IgD-negative memory B cell (primary cell): ENCODE measurements around the gene NR3C2. TPM values are rescaled to one million over a fixed set of nuclear protein-coding genes. Genes with fewer than 3 reads are reported as not detected.

Experiments
- H3K27ac Mint-ChIP-seq, 3 donors: one replicate each; pipeline ENCODE4 v1.8.0; 2020 to 2022; ENCODE audit warnings: mild to moderate bottlenecking in 3 of 3, mixed read lengths in 3 of 3, moderate library complexity in 1 of 3
- H3K27me3 Mint-ChIP-seq: one replicate; pipeline ENCODE4 v1.8.0; 2021; ENCODE audit warnings: mixed read lengths
- H3K36me3 Mint-ChIP-seq: one replicate; pipeline ENCODE4 v1.8.0; 2020; ENCODE audit warnings: mild to moderate bottlenecking, mixed read lengths
- H3K4me1 Mint-ChIP-seq, 3 donors: one replicate each; pipeline ENCODE4 v1.8.0; 2020 to 2022; ENCODE audit warnings: mixed read lengths in 3 of 3, mild to moderate bottlenecking in 1 of 3
- H3K4me3 Mint-ChIP-seq, 4 donors: one replicate each; pipeline ENCODE4 v1.8.0; 2020 to 2022; ENCODE audit warnings: mild to moderate bottlenecking in 4 of 4, mixed read lengths in 4 of 4, moderate library complexity in 3 of 4
- H3K9me3 Mint-ChIP-seq, 3 donors: one replicate each; pipeline ENCODE4 v1.8.0; 2020 to 2021; ENCODE audit warnings: mixed read lengths in 3 of 3, mild to moderate bottlenecking in 1 of 3
- polyA plus RNA-seq: library from polyadenylated mRNA; unstranded; fragments of 300-500 nt; fragmentation: Illumina TruSeq; gene quantifications from one replicate; pipeline ENCODE4 v1.2.3, GENCODE V29; 2021

The NR3C2 gene
- polyA plus RNA-seq, 1 donor from 2014 or later = 2.3 TPM

GRCh38 chr4:148443512-148444295, 1.5 kb upstream of the NR3C2 start:
- Mint-ChIP-seq H3K4me1 (peaks cover 17 to 29% (median 28%) of the 10 kb centered on the region in 3 donors), H3K9me3 (no peaks in the 10 kb centered on the region), H3K36me3 (no peaks in the 10 kb centered on the region), H3K4me3 (peak overlapping the region; percentile 97 to 98 (median 98)), H3K27me3 (peaks cover 11% of the 10 kb centered on the region), H3K27ac (peak overlapping the region; percentile 98 to 99 (median 99))

GRCh38 chr4:148442832-148443511, 758 bp upstream of the NR3C2 start:
- Mint-ChIP-seq H3K36me3 (no peaks in the 10 kb centered on the region), H3K27ac (peak overlapping the region; percentile 98 to 99 (median 99)), H3K4me3 (peak overlapping the region; percentile 97 to 98 (median 98)), H3K9me3 (no peaks in the 10 kb centered on the region), H3K27me3 (peaks cover 13% of the 10 kb centered on the region), H3K4me1 (peaks cover 17 to 34% (median 28%) of the 10 kb centered on the region in 3 donors)

GRCh38 chr4:148441624-148441985, 609 bp downstream of the NR3C2 start:
- H3K36me3 Mint-ChIP-seq = no peaks in the 10 kb centered on the region
- H3K27ac Mint-ChIP-seq = peak overlapping the region in 2 of 3 donors; percentile 98 to 99
- H3K4me3 Mint-ChIP-seq = peak overlapping the region; percentile 97 to 98 (median 98)
- no peaks in the 10 kb centered on the region for H3K9me3 Mint-ChIP-seq
- H3K4me1 Mint-ChIP-seq = peaks cover 14 to 39% (median 24%) of the 10 kb centered on the region in 3 donors
- H3K27me3 Mint-ChIP-seq = peaks cover 11% of the 10 kb centered on the region

GRCh38 chr4:148438047-148438446, 4.2 kb downstream of the NR3C2 start:
- Mint-ChIP-seq H3K4me3 (no peak overlapping the region), H3K27ac (no peak overlapping the region), H3K9me3 (no peaks in the 10 kb centered on the region), H3K27me3 (peaks cover 5% of the 10 kb centered on the region), H3K4me1 (peaks cover 14 to 52% (median 25%) of the 10 kb centered on the region in 3 donors), H3K36me3 (peaks cover 6% of the 10 kb centered on the region)

DNA sequence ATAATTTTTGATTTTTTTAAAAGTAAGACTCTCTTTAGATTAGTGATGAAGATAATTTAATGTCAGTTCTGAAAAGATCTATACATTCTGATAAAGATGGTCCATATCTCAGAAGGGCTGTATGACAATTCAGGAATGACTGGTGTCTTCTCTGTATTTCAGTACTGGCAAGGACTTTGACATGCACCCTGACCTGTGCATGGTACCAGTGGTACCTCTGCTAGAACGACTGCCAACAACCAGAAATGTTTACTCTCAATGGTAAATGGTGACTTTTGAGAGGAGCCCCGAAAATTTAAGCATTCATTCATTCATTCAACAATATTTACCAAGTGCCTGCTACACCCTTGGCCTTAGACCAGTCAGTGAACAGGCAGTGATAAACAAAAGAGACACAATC, 4.8 kb downstream of the NR3C2 start:
- H3K9me3 Mint-ChIP-seq = no peaks in the 10 kb centered on the region
- H3K36me3 Mint-ChIP-seq = peaks cover 6% of the 10 kb centered on the region
- no peak overlapping the region for H3K4me3 Mint-ChIP-seq
- H3K4me1 Mint-ChIP-seq = peaks cover 14 to 52% (median 25%) of the 10 kb centered on the region in 3 donors
- no peak overlapping the region for H3K27ac Mint-ChIP-seq
- H3K27me3 Mint-ChIP-seq = peaks cover 5% of the 10 kb centered on the region

DNA sequence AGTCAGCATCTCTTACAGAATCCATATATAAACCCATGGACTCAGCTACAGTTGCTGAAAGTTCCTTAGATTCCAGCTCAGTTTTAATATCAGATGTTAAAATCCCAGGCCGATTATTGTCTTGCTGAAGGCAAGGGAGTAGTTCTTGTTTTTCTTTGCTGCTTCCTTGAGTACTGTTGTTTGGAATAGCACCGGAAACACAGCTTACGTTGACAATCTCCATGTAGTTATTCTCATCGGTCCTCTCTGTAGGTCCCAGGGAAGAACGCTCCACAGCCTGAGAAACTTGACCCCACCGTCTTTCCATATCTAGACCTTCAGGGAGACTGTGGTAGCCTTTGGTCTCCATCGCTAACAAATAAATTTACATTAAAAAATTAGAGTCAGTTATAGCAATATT, 5.7 kb downstream of the NR3C2 start:
- Mint-ChIP-seq H3K9me3 (no peaks in the 10 kb centered on the region), H3K4me3 (no peak overlapping the region), H3K27me3 (peaks cover 3% of the 10 kb centered on the region), H3K4me1 (peaks cover 12 to 54% (median 24%) of the 10 kb centered on the region in 3 donors), H3K36me3 (peaks cover 6% of the 10 kb centered on the region), H3K27ac (no peak overlapping the region)

DNA sequence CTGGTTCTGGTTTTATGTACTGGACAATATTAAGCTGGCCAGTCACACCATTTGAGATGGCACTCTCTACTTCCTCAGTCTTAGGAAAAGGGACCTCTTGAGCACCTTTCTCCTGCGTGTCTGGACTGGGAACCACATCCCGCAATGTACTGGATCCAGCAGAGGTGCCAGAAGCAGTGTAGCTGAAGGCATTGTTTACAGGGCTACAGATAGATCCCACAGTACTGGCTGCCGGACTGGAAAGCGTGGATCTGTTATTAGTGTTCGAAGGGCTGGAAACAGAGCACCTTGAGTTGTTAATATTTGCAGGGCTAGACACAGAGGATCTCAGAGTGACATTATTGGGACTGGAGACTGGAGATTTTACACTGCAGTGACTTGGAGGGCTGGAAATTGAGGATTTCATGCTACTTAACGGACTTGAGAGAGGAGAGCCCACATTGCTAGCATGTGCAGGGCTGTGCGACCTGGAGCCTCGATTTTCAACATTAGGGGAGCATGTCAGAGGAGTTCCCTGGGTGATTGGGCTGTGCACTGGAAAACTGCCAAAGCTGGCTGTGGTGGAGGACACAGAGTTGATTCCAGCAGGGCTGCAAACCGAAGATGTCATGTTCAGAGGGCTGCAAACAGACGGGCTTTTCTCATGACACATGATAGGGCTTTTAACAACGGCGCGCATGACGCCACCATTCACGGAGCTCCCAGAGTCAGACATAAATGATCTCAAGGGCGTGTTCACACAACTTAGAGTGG, 6.4 kb downstream of the NR3C2 start:
- H3K4me3 Mint-ChIP-seq = peak overlapping the region in 1 of 4 donors; percentile 43
- peaks cover 1% of the 10 kb centered on the region for H3K27me3 Mint-ChIP-seq
- peaks cover 6% of the 10 kb centered on the region for H3K36me3 Mint-ChIP-seq
- no peak overlapping the region for H3K27ac Mint-ChIP-seq
- H3K4me1 Mint-ChIP-seq = peaks cover 8 to 56% (median 22%) of the 10 kb centered on the region in 3 donors
- H3K9me3 Mint-ChIP-seq = no peaks in the 10 kb centered on the region

- peaks cover 3% of the 10 kb centered on the region for H3K27me3 Mint-ChIP-seq
- H3K9me3 Mint-ChIP-seq = no peaks in the 10 kb centered on the region
- H3K4me1 Mint-ChIP-seq = peaks cover 5 to 49% (median 26%) of the 10 kb centered on the region in 3 donors
- no peak overlapping the region for H3K27ac Mint-ChIP-seq
- H3K4me3 Mint-ChIP-seq = peak overlapping the region in 3 of 4 donors; percentile 1 to 69 (median 25)
- H3K36me3 Mint-ChIP-seq = peaks cover 6% of the 10 kb centered on the region
Observed at GRCh38 chr4:148434075-148434773, 8.0 kb downstream of the NR3C2 start.

DNA sequence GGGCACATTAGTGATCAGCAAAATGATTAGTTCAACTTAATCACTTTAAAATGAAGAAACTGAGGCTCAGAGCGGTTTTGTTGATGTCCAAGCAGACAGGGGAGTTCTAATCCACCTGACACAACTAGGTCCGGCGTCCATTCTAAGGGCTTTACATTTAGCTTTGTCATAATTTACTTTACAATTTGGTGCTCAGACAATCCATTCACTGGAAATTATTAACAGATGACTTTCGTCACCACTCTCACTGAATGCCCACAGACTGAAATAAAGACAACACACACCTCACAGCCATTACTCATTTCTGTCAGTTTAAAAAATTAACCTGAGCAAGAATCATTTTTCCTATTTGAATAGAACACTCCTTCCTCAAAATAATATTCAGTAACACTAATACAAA, 10.8 kb downstream of the NR3C2 start:
- no peak overlapping the region for H3K27ac Mint-ChIP-seq
- H3K4me3 Mint-ChIP-seq = peak overlapping the region in 2 of 4 donors; percentile 9 to 58
- H3K27me3 Mint-ChIP-seq = peaks cover 2% of the 10 kb centered on the region
- no peaks in the 10 kb centered on the region for H3K9me3 Mint-ChIP-seq
- peaks cover 10% of the 10 kb centered on the region for H3K36me3 Mint-ChIP-seq
- peaks cover 13 to 55% (median 28%) of the 10 kb centered on the region in 3 donors for H3K4me1 Mint-ChIP-seq

GRCh38 chr4:148430854-148431253, 11.4 kb downstream of the NR3C2 start:
- H3K27me3 Mint-ChIP-seq = peaks cover 2% of the 10 kb centered on the region
- H3K27ac Mint-ChIP-seq = no peak overlapping the region
- no peak overlapping the region for H3K4me3 Mint-ChIP-seq
- peaks cover 16 to 54% (median 31%) of the 10 kb centered on the region in 3 donors for H3K4me1 Mint-ChIP-seq
- H3K9me3 Mint-ChIP-seq = no peaks in the 10 kb centered on the region
- H3K36me3 Mint-ChIP-seq = peaks cover 10% of the 10 kb centered on the region

DNA sequence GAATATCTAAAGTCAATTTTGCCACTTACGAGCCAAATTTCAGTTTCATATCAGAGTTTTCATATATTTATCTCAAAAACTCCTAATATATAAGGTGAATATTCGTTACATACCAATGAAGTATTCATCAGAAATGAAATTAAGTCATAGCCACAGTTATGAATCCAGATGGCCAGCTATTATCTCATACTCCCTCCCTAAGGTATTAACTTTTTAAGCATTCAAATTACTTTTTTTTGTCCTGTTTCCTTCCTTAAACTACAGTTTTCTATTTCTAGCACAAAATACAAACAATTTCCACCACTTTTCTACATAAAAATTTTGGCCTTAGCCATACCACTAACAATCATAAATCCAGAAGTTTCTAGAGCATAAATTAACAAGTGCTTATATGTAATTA, 13.0 kb downstream of the NR3C2 start:
- peaks cover 2% of the 10 kb centered on the region for H3K27me3 Mint-ChIP-seq
- H3K36me3 Mint-ChIP-seq = peaks cover 6% of the 10 kb centered on the region
- H3K4me1 Mint-ChIP-seq = peaks cover 19 to 49% (median 32%) of the 10 kb centered on the region in 3 donors
- no peaks in the 10 kb centered on the region for H3K9me3 Mint-ChIP-seq
- H3K27ac Mint-ChIP-seq = no peak overlapping the region
- peak overlapping the region in 2 of 4 donors; percentile 28 to 40 for H3K4me3 Mint-ChIP-seq

- peaks cover 2% of the 10 kb centered on the region for H3K27me3 Mint-ChIP-seq
- H3K9me3 Mint-ChIP-seq = no peaks in the 10 kb centered on the region
- no peak overlapping the region for H3K4me3 Mint-ChIP-seq
- H3K27ac Mint-ChIP-seq = no peak overlapping the region
- H3K36me3 Mint-ChIP-seq = peaks cover 7% of the 10 kb centered on the region
- peaks cover 28 to 59% (median 40%) of the 10 kb centered on the region in 3 donors for H3K4me1 Mint-ChIP-seq
Observed at GRCh38 chr4:148426643-148427042, 15.6 kb downstream of the NR3C2 start.

GRCh38 chr4:148425327-148426110, 16.7 kb downstream of the NR3C2 start:
- no peak overlapping the region for H3K27ac Mint-ChIP-seq
- peaks cover 2% of the 10 kb centered on the region for H3K27me3 Mint-ChIP-seq
- H3K4me1 Mint-ChIP-seq = peaks cover 28 to 55% (median 39%) of the 10 kb centered on the region in 3 donors
- no peaks in the 10 kb centered on the region for H3K9me3 Mint-ChIP-seq
- peak overlapping the region in 1 of 4 donors; percentile 24 for H3K4me3 Mint-ChIP-seq
- H3K36me3 Mint-ChIP-seq = peaks cover 7% of the 10 kb centered on the region

GRCh38 chr4:148420397-148420796, 21.8 kb downstream of the NR3C2 start:
- Mint-ChIP-seq H3K4me1 (peaks cover 17 to 35% (median 33%) of the 10 kb centered on the region in 3 donors), H3K27me3 (no peaks in the 10 kb centered on the region), H3K9me3 (no peaks in the 10 kb centered on the region), H3K27ac (no peak overlapping the region), H3K4me3 (no peak overlapping the region), H3K36me3 (peaks cover 1% of the 10 kb centered on the region)
